CD14-positive monocyte (primary cell): Measurements from ENCODE around the gene BAZ2B. TPM values are rescaled to one million over a fixed set of nuclear protein-coding genes. Genes with fewer than 3 reads are reported as not detected.
A peak's percentile ranks its signal among the peaks of the same experiment; 100 is the strongest.

ENCODE experiments used
- DNase-seq, 3 donors: peaks; one replicate each; pipeline ENCODE4 v3.0.0-alpha.2; 2011 to 2022
- H2AFZ ChIP-seq: 2 replicates; pipeline ENCODE4 v1.6.0; 2012; ENCODE audit warnings: mild to moderate bottlenecking, low read depth, low read length, inconsistent platforms; ENCODE audit not compliant: insufficient read depth, poor library complexity, severe bottlenecking
- H3K27ac ChIP-seq, 2 donors: 1 replicate in 1 of 2; 2 replicates in 1 of 2; pipeline ENCODE4 v1.5.1; 2012 to 2013; ENCODE audit warnings: low read length in 2 of 2, control low read depth in 1 of 2, inconsistent platforms in 1 of 2, low read depth in 1 of 2, mild to moderate bottlenecking in 1 of 2
- H3K27me3 ChIP-seq, 2 donors: one replicate each; pipeline versions ENCODE4 v1.6.0 to v1.6.1; 2011 to 2013; ENCODE audit warnings: low read length in 2 of 2; ENCODE audit not compliant: control insufficient read depth in 2 of 2, insufficient read depth in 2 of 2
- H3K36me3 ChIP-seq, 2 donors: replicated peaks in 1 of 2; 1 replicate in 1 of 2; 2 replicates in 1 of 2; pipeline versions ENCODE4 v1.5.1 to v1.6.1; 2012 to 2013; ENCODE audit warnings: low read length in 2 of 2, control low read depth in 1 of 2, inconsistent platforms in 1 of 2, mild to moderate bottlenecking in 1 of 2; ENCODE audit not compliant: insufficient read depth in 2 of 2, control insufficient read depth in 1 of 2
- H3K4me1 ChIP-seq, 2 donors: 1 replicate in 1 of 2; 2 replicates in 1 of 2; pipeline versions ENCODE4 v1.5.1 to v1.6.1; 2012 to 2013; ENCODE audit warnings: low read length in 2 of 2, control low read depth in 1 of 2, inconsistent platforms in 1 of 2, mild to moderate bottlenecking in 1 of 2, moderate library complexity in 1 of 2; ENCODE audit not compliant: insufficient read depth in 2 of 2, control insufficient read depth in 1 of 2
- H3K4me2 ChIP-seq: replicated peaks from 2 replicates; pipeline ENCODE3; 2012; ENCODE audit warnings: low read length, moderate library complexity, mild to moderate bottlenecking; ENCODE audit not compliant: poor library complexity, severe bottlenecking; ENCODE audit errors: extremely low read depth
- H3K4me3 ChIP-seq, 3 experiments: fragments of 200-600 bp in 1 of 3; sonication (generic) in 1 of 3; replicated peaks in 1 of 3; 1 replicate in 2 of 3; 2 replicates in 1 of 3; pipeline ENCODE4 v1.5.1; 2011 to 2013; ENCODE audit warnings: low read length in 3 of 3, mild to moderate bottlenecking in 3 of 3, control low read depth in 2 of 3, low read depth in 2 of 3, inconsistent platforms in 1 of 3, moderate library complexity in 1 of 3
- H3K79me2 ChIP-seq: 2 replicates; pipeline ENCODE4 v1.6.0; 2012; ENCODE audit warnings: mild to moderate bottlenecking, control low read depth, inconsistent platforms, low read length, moderate library complexity; ENCODE audit not compliant: insufficient read depth
- H3K9ac ChIP-seq: 2 replicates; pipeline ENCODE4 v1.6.0; 2017; ENCODE audit warnings: low read length, mild to moderate bottlenecking; ENCODE audit not compliant: insufficient read depth, poor library complexity, severe bottlenecking
- H3K9me3 ChIP-seq, 2 donors: replicated peaks in 1 of 2; 1 replicate in 1 of 2; 2 replicates in 1 of 2; pipeline versions ENCODE4 v1.5.1 to v1.6.1; 2012 to 2013; ENCODE audit warnings: low read length in 2 of 2, control low read depth in 1 of 2; ENCODE audit not compliant: control insufficient read depth in 1 of 2, insufficient read depth in 1 of 2
- H4K20me1 ChIP-seq: 2 replicates; pipeline ENCODE4 v1.6.0; 2012; ENCODE audit warnings: mild to moderate bottlenecking, low read length, control low read depth, moderate library complexity; ENCODE audit not compliant: insufficient read depth
- H3K27ac Mint-ChIP-seq, 7 donors: one replicate each; pipeline ENCODE4 v1.8.0; 2020; ENCODE audit warnings: mild to moderate bottlenecking in 7 of 7, mixed read lengths in 7 of 7, moderate library complexity in 6 of 7, inconsistent platforms in 2 of 7
- H3K27me3 Mint-ChIP-seq, 3 donors: one replicate each; pipeline ENCODE4 v1.8.0; 2021 to 2022; ENCODE audit warnings: low read depth in 3 of 3, mild to moderate bottlenecking in 3 of 3, mixed read lengths in 3 of 3, moderate library complexity in 3 of 3, inconsistent platforms in 1 of 3
- H3K36me3 Mint-ChIP-seq, 2 donors: one replicate each; pipeline ENCODE4 v1.8.0; 2020; ENCODE audit warnings: mixed read lengths in 2 of 2, inconsistent platforms in 1 of 2, mild to moderate bottlenecking in 1 of 2
- H3K4me1 Mint-ChIP-seq: one replicate; pipeline ENCODE4 v1.8.0; 2020; ENCODE audit warnings: mild to moderate bottlenecking, mixed read lengths
- H3K4me3 Mint-ChIP-seq, 2 donors: one replicate each; pipeline ENCODE4 v1.8.0; 2020; ENCODE audit warnings: mild to moderate bottlenecking in 2 of 2, mixed read lengths in 2 of 2, moderate library complexity in 1 of 2
- H3K9me3 Mint-ChIP-seq, 7 donors: one replicate each; pipeline ENCODE4 v1.8.0; 2020 to 2022; ENCODE audit warnings: mixed read lengths in 7 of 7, mild to moderate bottlenecking in 6 of 7, moderate library complexity in 6 of 7, inconsistent platforms in 2 of 7
- WGBS: methylation state at CpG from one replicate; pipeline ENCODE4 v1.1.5; 2013; ENCODE audit warnings: missing lambda C conversion rate; ENCODE audit not compliant: insufficient coverage; 5-methylcytosine and 5-hydroxymethylcytosine counted together
- intact Hi-C, 2 donors: fragments of 100-400 bp; cut with micrococcal nuclease; formaldehyde crosslinking; loops; one replicate each; pipeline versions ENCODE4 v1.15.0 to v1.15.1; 2023
- polyA plus RNA-seq, 3 donors: library from polyadenylated mRNA; depleted of rRNA in 1 of 3; unstranded in 2 of 3; stranded (reverse) in 1 of 3; fragments of 300-500 nt in 2 of 3; fragments of >200 nt in 1 of 3; fragmentation: Illumina TruSeq in 2 of 3; gene quantifications; 1 replicate in 2 of 3; 2 replicates in 1 of 3; pipeline ENCODE4 v1.2.3, GENCODE V29; 2012 to 2021
- TF ChIP-seq, protein P1 (sequence below): fragments of 200-600 bp; IDR thresholded peaks from one replicate; pipeline ENCODE4 v1.8.0; 2022; ENCODE audit warnings: antibody characterized with exemption, mild to moderate bottlenecking

Gene BAZ2B
- polyA plus RNA-seq, 3 donors, result 12.9 to 34.2 (median 31.6) TPM

- H3K36me3 ChIP-seq, result peaks cover 71 to 94% of the 10 kb centered on the region in 2 donors
- H3K27me3 Mint-ChIP-seq, result no peaks in the 10 kb centered on the region
Observed at GRCh38 chr2:159439421-159439820, 176.9 kb downstream of the BAZ2B start.

DNA sequence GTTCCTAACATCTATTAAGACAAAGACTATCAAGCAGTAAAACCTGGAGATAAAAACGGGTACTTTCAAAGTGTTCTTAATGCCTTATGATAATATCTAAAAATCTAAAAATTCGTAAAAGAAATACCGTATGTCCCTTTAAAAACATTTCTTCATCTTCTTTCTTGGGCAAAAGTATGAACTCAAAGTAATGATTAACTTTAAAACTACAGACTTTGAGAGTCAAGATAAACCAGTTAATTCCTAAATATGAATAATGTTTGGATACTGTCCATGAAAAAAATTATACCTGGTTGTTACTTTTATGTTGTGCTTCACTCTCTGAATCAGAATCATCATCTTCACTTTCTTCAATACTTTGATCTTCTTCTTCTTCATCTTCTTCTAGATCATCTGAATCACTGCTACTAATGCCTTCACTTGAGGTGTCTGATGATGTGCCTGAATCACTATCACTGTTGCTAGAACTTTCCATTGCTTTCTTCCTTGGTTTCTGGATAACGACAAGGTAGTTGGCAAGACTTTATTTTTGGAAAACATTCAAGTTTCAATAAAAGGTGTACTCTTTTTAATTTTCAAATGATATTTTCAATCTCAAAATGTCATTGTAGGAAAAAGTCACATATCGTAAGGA, 177.5 kb downstream of the BAZ2B start:
- Mint-ChIP-seq H3K36me3 (peaks cover 49 to 70% of the 10 kb centered on the region in 2 donors), H3K9me3 (no peaks in the 10 kb centered on the region), H3K27ac (no peak overlapping the region), H3K4me1 (no peaks in the 10 kb centered on the region), H3K4me3 (no peak overlapping the region), H3K27me3 (no peaks in the 10 kb centered on the region)
- no peaks in the 10 kb centered on the region for H3K4me1 ChIP-seq
- intact Hi-C loops, result no loop called here
- DNase-seq, result no peak
- H3K36me3 ChIP-seq, result peaks cover 66 to 91% of the 10 kb centered on the region in 2 donors
- no peak overlapping the region for H3K27ac ChIP-seq
- no peaks in the 10 kb centered on the region for H4K20me1 ChIP-seq
- no CpG with 5 or more reads among the region's 5 CpGs for WGBS
- H3K9me3 ChIP-seq, result no peaks in the 10 kb centered on the region
- H3K9ac ChIP-seq, result no peak overlapping the region
- no peak overlapping the region for H3K4me2 ChIP-seq
- H3K4me3 ChIP-seq, result no peak overlapping the region
- no peaks in the 10 kb centered on the region for H3K27me3 ChIP-seq
- no peaks in the 10 kb centered on the region for H3K79me2 ChIP-seq
- TF ChIP-seq, protein P1, sequence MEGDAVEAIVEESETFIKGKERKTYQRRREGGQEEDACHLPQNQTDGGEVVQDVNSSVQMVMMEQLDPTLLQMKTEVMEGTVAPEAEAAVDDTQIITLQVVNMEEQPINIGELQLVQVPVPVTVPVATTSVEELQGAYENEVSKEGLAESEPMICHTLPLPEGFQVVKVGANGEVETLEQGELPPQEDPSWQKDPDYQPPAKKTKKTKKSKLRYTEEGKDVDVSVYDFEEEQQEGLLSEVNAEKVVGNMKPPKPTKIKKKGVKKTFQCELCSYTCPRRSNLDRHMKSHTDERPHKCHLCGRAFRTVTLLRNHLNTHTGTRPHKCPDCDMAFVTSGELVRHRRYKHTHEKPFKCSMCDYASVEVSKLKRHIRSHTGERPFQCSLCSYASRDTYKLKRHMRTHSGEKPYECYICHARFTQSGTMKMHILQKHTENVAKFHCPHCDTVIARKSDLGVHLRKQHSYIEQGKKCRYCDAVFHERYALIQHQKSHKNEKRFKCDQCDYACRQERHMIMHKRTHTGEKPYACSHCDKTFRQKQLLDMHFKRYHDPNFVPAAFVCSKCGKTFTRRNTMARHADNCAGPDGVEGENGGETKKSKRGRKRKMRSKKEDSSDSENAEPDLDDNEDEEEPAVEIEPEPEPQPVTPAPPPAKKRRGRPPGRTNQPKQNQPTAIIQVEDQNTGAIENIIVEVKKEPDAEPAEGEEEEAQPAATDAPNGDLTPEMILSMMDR, result no peak
- H2AFZ ChIP-seq, result no peak overlapping the region

More at GRCh38 chr2:159439421-159439820, 176.9 kb downstream of the BAZ2B start:
- Mint-ChIP-seq H3K27ac (no peak overlapping the region), H3K36me3 (peaks cover 54 to 75% of the 10 kb centered on the region in 2 donors), H3K9me3 (no peaks in the 10 kb centered on the region), H3K4me3 (no peak overlapping the region), H3K4me1 (no peaks in the 10 kb centered on the region)
- TF ChIP-seq, protein P1, result no peak
- H3K4me2 ChIP-seq, result no peak overlapping the region
- H3K79me2 ChIP-seq, result no peaks in the 10 kb centered on the region
- H3K27ac ChIP-seq, result peak overlapping the region in 1 of 2 donors; percentile 26
- H3K9ac ChIP-seq, result no peak overlapping the region
- no peak overlapping the region for H2AFZ ChIP-seq
- no peak overlapping the region for H3K4me3 ChIP-seq
- intact Hi-C loops, result no loop called here
- no peak for DNase-seq
- H3K9me3 ChIP-seq, result no peaks in the 10 kb centered on the region
- H3K27me3 ChIP-seq, result no peaks in the 10 kb centered on the region
- no peaks in the 10 kb centered on the region for H4K20me1 ChIP-seq
- no peaks in the 10 kb centered on the region for H3K4me1 ChIP-seq
